ENCODE results near the gene EHMT2.
A peak's percentile ranks its signal among the peaks of the same experiment; 100 is the strongest.
"Not testable (repeated sequence)": the region's sequence is repeated elsewhere in the genome, so short reads cannot be mapped to it uniquely, and the experiment has no call there.

Gene EHMT2

DNA sequence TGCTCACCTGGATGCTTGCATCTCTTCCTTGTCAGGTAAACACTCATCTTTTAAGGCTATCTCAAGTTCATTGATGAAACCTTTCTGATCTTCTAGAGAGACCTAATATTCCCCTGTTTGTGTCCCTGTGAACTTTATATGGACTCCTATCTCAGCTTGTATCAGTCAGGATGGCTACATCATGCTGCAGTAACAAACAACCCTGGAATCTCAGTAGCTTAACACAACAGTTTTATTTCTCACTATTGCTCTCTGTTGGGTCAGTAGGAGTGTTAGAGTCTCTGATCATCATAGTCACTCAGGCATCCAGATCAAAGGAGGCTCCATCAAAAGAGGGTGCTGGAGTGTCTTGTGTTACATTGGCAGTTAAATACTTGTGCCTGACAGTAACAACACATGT, 17.9 kb upstream of the EHMT2 start:
- no peak for DNase-seq (ENCODE audit: low read depth in 2 of 2)

DNA sequence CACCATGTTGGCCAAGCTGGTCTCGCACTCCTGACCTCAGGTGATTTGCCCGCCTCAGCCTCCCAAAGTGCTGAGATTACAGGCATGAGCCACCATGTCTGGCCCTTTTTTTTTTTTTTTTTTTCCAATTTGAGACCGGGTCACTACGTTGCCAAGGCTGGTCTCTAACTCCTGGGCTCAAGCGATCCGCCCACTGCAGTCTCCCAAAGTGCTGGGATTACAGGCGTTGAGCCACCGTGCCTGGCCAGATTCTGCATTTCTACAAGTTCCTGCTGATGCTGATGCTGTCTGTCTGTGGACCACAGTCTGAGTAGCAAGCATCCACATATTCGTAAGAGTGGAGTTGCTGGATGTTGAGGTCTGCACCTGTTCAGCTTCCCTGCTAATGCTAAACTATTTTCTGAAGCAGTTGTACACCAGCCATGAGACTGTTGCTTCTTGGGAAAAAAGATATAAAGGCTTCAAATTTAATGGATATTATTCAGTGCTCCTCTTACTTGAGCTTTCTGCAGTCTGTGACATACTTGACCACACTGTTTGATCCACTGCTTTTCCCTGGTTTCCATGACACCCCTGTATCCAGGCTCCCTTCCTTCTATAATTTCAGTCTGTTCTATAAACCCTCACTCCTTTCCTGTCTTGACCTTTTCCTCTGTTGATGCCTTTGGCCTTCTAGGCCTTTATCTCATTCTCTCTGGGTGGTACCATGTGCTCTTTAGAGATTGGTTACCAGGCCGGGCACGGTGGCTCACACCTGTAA, 14.5 kb upstream of the EHMT2 start:
- DNase-seq (ENCODE audit: low read depth in 2 of 2) = no peak

DNA sequence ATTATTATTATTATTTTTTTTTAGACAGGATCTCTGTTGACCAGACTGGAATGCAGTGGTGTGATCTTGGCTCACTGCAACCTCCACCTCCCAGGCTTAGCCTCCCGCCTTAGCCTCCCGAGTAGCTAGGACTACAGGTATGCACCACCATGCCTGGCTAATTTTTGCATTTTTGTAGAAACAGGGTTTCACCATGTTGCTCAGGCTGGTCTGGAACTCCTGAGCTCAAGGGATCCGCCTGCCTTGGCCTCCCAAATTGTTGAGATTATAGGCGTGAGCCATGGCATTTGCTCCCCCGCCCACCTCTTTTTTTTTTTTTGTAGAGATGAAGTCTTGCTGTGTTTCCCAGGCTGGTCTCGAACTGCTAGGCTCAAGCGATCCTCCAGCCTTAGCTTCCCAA, 11.8 kb upstream of the EHMT2 start:
- DNase-seq (ENCODE audit: low read depth in 2 of 2) = not testable (repeated sequence)

DNA sequence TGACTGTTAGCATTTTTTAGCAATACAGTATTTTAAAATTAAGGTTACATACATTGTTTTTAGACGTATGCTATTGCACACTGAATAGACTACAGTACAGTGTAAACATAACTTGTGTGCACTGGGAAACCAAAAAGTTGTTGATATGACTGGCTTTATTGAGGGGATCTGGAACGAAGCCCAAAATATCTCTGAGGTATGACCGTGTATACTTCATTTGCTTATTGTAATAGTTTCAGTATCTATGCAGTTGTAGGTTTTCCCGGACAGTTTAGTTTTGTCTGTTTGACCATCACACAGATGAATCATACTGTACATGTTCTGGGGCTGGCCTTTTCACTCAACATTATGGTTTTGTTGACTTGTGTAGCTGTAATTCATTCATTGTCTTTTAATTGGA, 11.3 kb upstream of the EHMT2 start:
- no peak for DNase-seq (ENCODE audit: low read depth in 2 of 2)

DNA sequence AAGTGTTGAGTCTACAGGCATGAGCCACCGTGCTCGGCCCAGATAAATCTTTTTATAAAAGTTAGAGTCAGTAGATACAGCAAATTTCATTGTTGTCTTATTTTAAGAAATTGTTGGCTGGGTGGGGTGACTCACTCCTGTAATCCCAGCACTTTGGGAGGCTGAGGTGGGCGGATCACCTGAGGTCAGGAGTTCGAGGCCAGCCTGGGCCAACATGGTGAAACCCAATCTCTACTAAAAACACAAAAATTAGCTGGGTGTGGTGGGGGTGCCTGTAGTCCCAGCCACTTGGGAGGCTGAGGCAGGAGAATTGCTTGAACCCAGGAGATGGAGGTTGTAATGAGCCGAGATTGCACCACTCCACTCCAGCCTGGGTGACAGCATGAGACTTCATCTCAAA, 10.8 kb upstream of the EHMT2 start:
- DNase-seq (ENCODE audit: low read depth in 2 of 2) = not testable (repeated sequence)

DNA sequence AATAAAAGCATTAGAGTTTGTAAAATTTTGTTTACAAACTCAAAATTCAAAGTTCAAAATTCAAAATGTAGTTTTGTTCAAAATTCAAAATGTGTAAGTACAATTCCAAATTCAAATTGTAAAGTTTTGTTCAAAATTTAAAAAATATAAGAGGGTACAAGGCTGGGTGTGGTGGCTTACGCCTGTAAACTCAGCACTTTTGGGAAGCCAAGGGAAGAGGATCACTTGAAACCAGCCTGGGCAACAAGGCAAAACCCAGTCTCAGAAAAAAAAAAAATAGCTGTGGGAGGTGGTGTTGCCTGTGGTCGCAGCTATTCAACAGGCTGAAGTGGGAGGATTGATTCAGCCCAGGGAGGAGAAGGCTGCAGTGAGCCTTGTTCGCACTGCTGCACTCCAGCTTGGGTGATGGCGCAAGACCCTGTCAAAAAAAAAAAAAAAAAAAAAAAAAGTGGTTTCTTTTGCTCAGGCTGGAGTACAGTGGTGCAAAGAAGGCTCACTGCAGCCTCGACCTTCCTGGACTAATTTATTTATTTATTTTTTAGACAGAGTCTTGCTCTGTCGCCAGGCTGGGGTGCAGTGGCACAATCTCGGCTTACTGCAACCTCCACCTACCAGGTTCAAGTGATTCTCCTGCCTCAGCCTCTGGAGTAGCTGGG, 9.8 kb upstream of the EHMT2 start:
- DNase-seq (ENCODE audit: low read depth in 2 of 2) = no peak

DNA sequence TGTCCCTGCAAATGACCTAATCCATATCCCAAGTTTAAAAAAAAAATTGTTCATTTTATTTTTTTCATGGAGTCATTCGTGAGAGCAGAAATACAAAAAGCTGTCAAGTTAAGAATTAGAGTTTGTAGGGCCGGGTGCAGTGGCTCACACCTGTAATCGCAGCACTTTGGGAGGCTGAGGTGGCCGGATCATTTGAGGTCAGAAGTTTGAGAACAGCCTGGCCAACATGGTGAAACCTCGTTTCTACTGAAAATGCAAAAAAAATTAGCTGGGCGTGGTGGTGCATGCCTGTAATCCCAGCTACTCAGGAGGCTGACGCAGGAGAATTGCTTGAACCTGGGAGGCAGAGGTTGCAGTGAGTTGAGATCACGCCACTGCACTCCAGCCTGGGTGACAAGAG, 9.2 kb upstream of the EHMT2 start:
- DNase-seq (ENCODE audit: low read depth in 2 of 2) = not testable (repeated sequence)

DNA sequence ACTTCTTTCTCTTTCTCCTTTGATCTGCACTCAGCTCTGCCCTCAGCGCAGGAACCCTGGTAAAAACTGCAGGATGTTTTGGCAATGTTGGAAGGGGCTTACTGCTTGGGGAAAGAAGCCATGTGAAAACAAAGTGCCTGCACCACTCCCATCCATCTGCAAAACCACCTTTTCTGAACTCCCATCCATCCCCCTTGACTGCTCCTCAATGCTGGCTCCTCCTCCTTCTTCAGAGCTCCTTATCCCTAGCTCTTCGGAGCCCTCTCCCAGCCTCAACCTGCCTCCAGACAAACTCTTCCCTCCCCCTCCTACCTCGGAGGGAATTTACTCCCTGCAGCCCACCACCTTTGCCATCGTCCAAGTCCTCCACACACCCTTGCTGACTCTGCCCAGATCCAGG, 8.6 kb upstream of the EHMT2 start:
- no peak for DNase-seq (ENCODE audit: low read depth in 2 of 2)

DNA sequence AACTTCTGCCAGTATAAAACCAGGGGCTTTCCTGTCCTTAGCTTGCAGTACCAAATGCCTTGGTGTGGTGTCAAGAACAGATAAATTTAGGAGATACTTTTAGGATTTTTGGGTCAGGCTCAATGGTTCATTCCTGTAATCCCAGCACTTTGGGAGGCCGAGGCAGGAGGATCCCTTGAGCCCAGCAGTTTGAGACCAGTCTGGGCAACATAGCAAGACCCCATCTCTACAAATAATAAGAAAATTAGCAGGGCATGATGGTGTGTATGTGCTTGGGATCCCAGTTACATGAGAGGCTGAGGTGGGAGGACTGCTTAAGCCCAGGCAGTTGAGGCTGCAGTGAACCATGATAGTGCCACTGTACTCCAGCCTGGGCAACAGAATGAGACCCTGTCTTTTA, 7.5 kb upstream of the EHMT2 start:
- DNase-seq (ENCODE audit: low read depth in 2 of 2) = no peak

DNA sequence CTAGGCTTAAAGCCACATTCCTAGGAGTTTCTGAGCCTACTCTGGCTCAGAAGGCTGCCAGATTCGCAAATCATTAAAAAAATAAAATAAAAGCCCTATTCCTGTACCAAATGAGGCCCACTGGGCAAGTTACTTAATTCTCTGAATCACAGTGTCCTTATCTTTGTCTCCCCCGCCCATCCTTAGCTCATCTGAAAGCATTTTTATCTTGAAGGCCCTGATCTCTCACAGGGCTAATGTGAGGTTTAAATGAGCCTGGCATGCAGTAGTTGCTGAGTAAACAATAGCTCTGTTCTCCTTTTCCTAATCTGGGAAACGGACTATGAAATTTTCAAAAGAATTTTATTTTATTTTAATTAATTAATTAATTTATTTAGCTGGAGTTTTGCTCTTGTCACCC, 6.5 kb upstream of the EHMT2 start:
- DNase-seq (ENCODE audit: low read depth in 2 of 2) = no peak

DNA sequence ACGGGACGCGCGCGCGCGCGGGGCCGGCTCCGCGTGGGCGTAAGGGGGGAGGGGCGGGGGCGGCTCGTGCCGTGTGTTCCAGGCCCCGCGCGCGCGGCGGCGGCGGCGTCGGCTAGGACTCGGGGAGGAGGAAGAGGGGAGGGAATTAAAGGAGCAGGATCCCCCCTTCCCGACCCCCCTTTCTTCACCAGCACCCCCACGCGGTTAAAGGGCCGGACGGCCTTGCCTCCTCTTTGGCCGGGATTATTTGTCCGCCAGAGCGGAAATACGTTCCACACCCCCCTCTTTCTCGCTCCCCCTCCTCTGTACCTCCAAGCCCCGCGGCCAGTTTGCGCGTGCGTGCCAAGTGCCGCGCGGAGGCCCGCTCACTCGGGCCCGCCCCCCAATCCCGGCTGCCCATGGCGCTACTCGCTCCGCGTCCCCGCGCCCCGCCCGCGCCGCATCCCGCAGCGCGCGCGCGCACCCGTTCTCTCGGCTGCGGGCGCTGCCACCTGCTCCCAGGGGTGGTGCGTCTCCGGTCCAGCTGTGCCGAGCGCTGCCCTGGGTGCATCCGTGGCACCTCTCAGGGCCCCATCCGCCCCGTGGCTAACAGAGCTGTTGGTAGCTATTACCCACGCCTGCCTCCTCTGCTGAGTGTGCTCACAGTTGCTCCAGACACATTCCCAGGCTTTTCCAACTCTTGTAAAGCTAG, 4.6 kb upstream of the EHMT2 start, which contains the start of gene ZBTB12:
Gene ZBTB12 (minus strand): TSS at position 134 of the 691 bp plus-strand sequence. CDS start 781 bp downstream, outside the sequence.
- DNase-seq (ENCODE audit: low read depth in 2 of 2) = peak; percentile 70 to 80

DNA sequence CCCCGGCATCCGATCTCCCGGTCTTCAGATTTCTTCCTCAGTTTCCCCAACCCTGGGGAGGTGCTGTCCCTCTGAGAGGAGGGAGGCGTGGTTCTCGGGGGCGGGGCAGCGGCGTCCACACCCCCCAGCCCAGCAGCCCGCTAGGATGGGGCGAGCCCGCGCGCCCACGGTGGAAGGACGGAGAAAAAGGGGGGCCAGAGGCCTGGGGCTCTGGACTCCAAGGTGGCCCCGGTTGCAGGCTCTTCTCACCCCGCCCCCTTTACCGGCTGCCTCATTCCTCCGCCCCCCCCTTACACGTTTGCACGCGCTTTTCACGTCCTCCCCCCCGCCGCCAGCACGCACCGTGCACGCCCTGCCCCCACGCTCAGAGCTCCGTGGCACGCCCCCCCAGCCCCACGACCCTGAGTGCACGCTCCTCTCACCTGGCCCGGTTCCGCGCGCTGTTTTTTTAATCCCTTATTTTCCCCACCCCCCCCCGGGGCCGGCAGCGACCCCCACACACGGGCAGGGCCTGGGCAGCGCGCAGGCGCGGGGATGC, 4.0 kb upstream of the EHMT2 start:
- peak; percentile 59 to 60 for DNase-seq (ENCODE audit: low read depth in 2 of 2)

DNA sequence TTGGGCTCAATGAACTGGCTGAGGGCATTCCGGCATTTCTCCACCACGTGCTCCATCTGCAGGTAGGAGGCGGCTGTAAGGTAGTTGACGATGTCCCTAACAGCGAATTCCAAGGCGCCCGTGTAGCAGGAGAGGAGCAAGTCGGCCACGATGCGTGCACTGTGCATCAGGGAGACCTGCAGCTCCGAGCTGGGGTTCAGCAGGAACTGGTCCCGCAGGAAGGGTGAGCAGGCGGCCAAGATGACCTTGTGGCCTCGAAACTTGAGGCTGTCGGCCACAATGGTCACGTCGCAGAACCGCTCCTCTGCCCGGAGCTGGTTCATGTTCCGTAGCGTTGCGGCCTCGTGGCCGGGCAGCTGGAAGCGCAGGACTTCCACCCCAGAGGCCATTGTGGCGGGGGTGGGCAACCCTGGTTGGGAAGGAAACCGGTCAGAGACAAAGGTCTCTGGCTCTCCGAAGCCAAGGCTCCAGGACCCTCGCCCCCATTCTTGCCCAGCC, 3.5 kb upstream of the EHMT2 start:
- no peak for DNase-seq (ENCODE audit: low read depth in 2 of 2)

DNA sequence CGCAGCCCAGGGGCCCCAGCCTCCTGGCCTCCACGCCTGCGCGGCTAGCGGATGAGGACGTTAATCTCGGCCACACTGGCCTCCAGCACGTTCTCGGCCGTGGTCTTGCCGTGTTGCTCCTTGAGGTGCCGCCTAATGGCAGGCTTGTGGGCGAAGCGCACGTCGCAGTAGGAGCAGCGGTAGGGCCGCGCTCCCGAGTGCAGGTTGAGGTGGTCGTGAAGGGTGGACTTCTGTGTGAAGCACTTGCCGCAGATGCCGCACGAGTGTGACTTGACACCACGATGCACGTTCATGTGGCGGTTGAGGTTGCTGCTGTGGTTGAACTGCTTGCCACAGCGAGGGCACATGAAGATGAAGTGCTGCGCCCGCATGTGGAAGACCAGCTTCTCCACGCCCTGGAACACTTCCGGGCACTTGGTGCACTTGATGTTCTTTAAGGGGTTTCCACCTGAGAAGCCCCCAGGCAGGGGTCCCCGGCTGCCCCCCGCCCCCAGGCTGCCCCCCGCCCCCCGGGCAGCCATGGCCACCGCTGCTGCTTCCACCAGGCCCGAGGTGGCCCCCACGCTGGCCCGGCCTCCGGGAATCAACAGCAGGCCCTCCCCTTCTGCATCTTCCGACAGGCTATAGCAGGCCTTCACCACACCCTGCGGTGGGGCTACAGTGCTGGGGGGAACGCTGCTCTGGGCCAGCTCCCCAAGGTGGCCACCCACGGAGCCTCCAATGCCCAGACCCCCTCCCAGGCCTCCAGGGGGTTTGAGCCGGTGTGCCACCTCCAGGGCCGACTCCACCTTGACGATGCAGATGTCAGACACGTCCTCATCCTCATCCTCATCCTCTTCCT, 2.6 kb upstream of the EHMT2 start:
- no peak for DNase-seq (ENCODE audit: low read depth in 2 of 2)

DNA sequence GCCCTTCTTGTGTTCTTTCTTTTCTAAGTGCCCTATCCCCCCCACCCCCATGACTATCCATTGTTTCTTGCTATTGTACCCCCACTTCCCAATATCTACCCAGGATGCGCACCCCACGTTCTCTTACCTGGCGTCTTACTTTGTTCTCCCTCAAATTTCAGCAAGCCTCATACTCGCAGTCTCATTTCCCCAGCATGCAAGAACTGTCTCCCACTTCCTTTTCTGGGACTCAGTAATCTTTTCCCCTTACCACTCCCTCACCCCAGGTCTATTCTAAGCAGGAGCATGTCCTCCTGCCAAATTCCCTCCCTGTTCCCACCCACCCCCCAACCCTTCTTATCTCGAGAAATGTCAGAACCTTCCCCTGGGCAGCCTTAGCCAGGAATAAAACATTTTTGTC, 1.7 kb upstream of the EHMT2 start:
- DNase-seq (ENCODE audit: low read depth in 2 of 2) = no peak

DNA sequence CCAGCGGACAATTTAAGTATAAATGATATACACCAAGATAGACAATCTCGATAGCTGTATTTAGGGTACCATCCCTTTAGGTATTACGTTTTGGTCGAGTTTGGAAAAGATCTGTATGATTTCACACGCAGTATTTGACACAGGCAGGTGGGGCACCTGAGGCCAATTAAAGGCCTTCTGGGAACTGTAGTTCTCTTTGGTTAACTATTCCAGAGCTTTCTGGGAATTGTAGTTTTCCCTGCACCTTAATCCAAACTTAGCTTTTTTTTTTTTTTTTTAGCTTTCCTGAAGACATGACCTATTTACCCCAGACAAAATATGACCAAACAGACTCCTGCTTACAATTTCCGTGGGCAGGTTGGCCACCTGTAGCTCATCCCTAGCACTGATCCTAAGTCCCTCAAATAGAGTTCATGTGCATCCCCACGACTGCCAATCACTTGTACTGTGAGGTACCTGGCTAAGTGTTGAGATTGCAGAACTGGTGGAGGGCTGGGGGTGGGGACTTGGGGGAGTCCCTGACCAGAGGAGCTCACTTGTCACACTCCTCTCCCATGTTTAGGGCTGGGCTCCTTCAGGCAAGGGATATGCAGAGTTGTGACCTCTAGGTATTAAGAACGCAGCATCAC, 999 bp upstream of the EHMT2 start:
- no peak for DNase-seq (ENCODE audit: low read depth in 2 of 2)

DNA sequence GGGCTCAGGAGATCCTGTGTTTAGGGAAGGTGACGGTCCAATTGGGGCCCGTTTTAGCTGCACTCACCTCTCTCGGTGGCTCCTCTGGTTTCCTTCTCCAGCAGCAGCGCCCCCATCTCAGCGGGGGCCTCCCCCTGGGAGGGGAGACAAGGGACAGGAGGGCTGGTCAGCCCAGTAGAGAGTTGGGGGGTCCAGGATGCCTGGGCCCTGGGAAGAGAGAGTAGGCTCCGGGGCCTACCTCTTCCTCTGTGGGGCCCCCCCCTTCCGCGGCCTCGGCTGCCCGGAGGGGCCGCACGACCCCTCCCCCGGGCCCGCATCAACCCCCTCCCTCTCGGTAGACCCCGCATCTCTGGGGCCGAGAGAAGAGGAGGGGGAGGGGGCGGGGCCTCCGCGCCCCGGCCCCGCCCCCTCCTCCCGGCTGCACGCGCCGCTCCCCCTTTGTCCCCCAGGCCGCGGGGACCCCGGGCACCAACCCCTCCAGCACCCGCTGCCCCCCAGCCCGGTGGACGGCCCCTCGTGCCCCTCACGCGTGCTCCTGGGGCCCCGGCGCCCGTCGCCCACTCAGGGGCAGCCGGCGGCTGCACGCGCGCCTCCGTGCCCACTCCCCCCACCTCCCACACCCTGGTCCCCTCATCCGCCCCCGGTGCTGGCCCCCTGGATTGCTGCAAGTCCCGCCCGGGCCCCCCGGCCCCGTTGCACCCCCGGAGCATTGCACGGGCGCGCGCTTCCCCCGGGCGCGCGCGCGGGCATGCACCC, 464 bp downstream of the EHMT2 start:
- DNase-seq (ENCODE audit: low read depth in 2 of 2) = no peak

DNA sequence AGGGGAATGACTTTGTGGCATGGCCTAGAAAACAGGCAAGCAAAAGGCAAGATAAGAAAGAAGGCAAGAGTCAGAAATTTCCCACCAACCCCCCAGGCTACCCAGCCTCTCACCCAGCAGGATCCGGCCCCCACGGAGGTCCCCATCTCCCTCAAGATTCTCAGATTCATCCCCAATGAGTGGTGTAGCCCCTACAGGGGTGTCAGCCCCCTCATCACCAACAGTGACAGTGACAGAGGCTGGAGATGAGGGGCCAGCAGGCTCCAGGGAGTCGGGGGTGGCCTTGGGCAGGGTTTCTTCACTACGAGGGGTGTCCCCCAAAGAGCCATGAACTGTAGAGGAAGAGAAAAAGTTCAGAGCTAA, 1.0 kb downstream of the EHMT2 start:
- no peak for DNase-seq (ENCODE audit: low read depth in 2 of 2)

DNA sequence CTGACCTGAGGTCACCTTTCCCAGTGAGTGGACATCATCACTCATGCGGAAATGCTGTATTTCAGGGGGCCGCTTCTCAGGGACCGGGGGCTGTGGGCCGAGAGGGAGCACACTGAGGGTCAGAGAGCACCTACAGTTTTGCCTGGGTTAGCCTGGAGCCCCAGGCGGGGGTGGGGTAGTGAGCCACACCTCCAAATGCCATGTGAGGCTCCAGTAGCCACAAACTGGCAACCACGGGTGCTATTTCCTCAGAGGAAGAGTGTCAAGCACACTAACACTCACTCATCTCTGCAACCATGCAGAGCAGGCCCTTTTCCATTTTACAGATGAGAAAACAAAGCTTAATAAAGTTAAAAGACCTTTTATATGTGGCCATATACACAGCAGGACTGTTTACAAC, 4.7 kb downstream of the EHMT2 start:
- DNase-seq (ENCODE audit: low read depth in 2 of 2) = no peak

DNA sequence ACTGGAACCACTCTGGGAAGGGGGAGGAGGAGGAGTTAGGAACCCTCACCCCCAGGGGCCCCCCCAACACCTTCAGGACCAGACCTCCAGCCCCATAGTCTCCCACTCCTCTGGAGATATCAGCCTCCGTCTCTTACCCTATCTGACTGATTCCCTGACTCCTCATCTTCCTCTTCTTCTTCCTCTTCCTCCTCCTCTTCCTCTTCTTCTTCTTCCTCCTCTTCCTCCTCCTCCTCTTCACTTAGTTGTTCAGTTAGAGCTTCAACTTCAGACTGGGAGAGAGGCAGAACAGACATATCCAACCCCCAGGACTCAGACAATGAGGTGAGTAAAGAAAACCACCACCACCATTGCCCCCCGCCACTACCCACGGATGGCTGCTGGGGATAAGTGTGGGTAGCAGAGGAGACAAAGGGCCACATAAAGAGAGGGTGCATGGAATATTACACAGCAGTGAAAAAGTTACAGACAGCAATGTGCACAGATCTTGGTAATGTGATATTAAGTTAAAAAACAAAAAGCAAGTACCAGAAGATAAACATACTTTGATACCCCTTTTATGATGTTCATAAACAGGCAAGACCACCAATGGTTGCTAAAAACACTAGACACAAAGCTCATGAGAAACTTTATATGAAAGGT, 8.0 kb downstream of the EHMT2 start:
- no peak for DNase-seq (ENCODE audit: low read depth in 2 of 2)

Measured in stimulated activated CD4-positive, alpha-beta T cell treated with anti-CD3 and anti-CD28 coated beads, Interleukin-15, amount 100 ng/mL, for 48 hours (primary cell).